K562 (cell line): ENCODE results near the gene EYA2. TPM values are rescaled to one million over a fixed set of nuclear protein-coding genes. Genes with fewer than 3 reads are reported as not detected.
A peak's percentile ranks its signal among the peaks of the same experiment; 100 is the strongest.

Source experiments
- ATAC-seq: fragments of 200-7000 bp; cut with Tn5 transposase; 3 replicates; pipeline ENCODE4 v1.9.1; 2020; ENCODE audit warnings: moderate library complexity
- BruUV-seq: library from RNA; stranded (reverse); fragments of 400-500 nt; replicated peaks from 2 replicates; lab custom pipeline; 2021; lab: Mats Ljungman, UMichigan
- CTCF ChIA-PET: fragments of 300-600 bp; formaldehyde crosslinking; extraction: SDS; loops from one replicate; lab custom pipeline; 2021; ENCODE audit warnings: low intra/inter-chr PET ratio; lab: Yijun Ruan, JAX
- POLR2A ChIA-PET: fragments of 300-600, 350-650 bp; sonication (Branson Sonifier 250); formaldehyde crosslinking; extraction: SDS; loops from one replicate; lab custom pipeline; 2021; ENCODE audit warnings: antibody characterized with exemption, inconsistent platforms; lab: Yijun Ruan, JAX
- DNase-seq, 4 experiments: peaks; one replicate each; pipeline versions ENCODE4 v3.0.0 to v3.0.0-alpha.2; 2011 to 2018; ENCODE audit warnings: low spot score in 3 of 4, mixed read lengths in 3 of 4; ENCODE audit errors: extremely low read depth in 1 of 4
- FAIRE-seq: peaks from 2 replicates; lab custom pipeline; 2011; peaks lifted over from hg19 to GRCh38; lab: Jason Lieb, UNC
- H2AFZ ChIP-seq: 2 replicates; pipeline ENCODE4 v1.6.0; 2011; ENCODE audit warnings: low read depth, low read length, control low read depth, inconsistent platforms
- H3K27ac ChIP-seq: fragments of 200-600 bp; 3 replicates; pipeline ENCODE4 v1.8.0; 2011; ENCODE audit warnings: low read depth, mild to moderate bottlenecking, control low read depth, inconsistent platforms, low read length, moderate library complexity, mixed read lengths; ENCODE audit errors: extremely low read depth
- H3K27me3 ChIP-seq, 2 experiments: fragments of 300-600 bp in 1 of 2; 2 replicates in 1 of 2; 3 replicates in 1 of 2; pipeline versions ENCODE4 v1.6.0 to v1.8.0; 2011; ENCODE audit warnings: inconsistent platforms in 2 of 2, low read length in 2 of 2, mild to moderate bottlenecking in 1 of 2, mixed read lengths in 1 of 2, moderate library complexity in 1 of 2; ENCODE audit not compliant: control insufficient read depth in 2 of 2, insufficient read depth in 2 of 2
- H3K36me3 ChIP-seq: fragments of 300-600 bp; 3 replicates; pipeline ENCODE4 v1.8.0; 2011; ENCODE audit warnings: mild to moderate bottlenecking, low read length, inconsistent platforms; ENCODE audit not compliant: control insufficient read depth, insufficient read depth
- H3K4me1 ChIP-seq, 2 experiments: fragments of 200-600 bp in 1 of 2; replicated peaks in 1 of 2; 2 replicates in 1 of 2; 3 replicates in 1 of 2; pipeline versions ENCODE4 v1.5.1 to v1.8.0; 2011; ENCODE audit warnings: inconsistent platforms in 2 of 2, low read length in 2 of 2, mild to moderate bottlenecking in 1 of 2, mixed read lengths in 1 of 2, moderate library complexity in 1 of 2; ENCODE audit not compliant: control insufficient read depth in 2 of 2, insufficient read depth in 2 of 2
- H3K4me2 ChIP-seq: 2 replicates; pipeline ENCODE4 v1.6.1; 2011; ENCODE audit warnings: low read length, control low read depth, inconsistent platforms, mixed read lengths; ENCODE audit not compliant: insufficient read depth
- H3K4me3 ChIP-seq: fragments of 200-600 bp; sonication (generic), shearing (Covaris generic); 2 replicates; pipeline ENCODE4 v1.5.1; 2016; ENCODE audit warnings: control low read depth, inconsistent platforms
- H3K79me2 ChIP-seq: fragments of 200-600 bp; 3 replicates; pipeline ENCODE4 v1.8.0; 2011; ENCODE audit warnings: low read length, inconsistent platforms; ENCODE audit not compliant: control insufficient read depth, insufficient read depth
- H3K9ac ChIP-seq, 2 experiments: 2 replicates each; pipeline versions ENCODE4 v1.6.0 to v1.6.1; 2011; ENCODE audit warnings: low read depth in 2 of 2, low read length in 2 of 2, control low read depth in 1 of 2, inconsistent platforms in 1 of 2, mild to moderate bottlenecking in 1 of 2, mixed read lengths in 1 of 2; ENCODE audit not compliant: insufficient read depth in 1 of 2
- H3K9me1 ChIP-seq: one replicate; pipeline ENCODE4 v1.6.0; 2011; ENCODE audit warnings: inconsistent platforms, mild to moderate bottlenecking, low read length, moderate library complexity; ENCODE audit not compliant: control insufficient read depth, insufficient read depth
- H3K9me3 ChIP-seq: replicated peaks from 2 replicates; pipeline ENCODE4 v1.5.1; 2011; ENCODE audit warnings: low read depth, low read length, inconsistent platforms; ENCODE audit not compliant: control insufficient read depth, insufficient read depth
- H4K20me1 ChIP-seq: replicated peaks from 2 replicates; pipeline ENCODE4 v1.6.1; 2011; ENCODE audit warnings: low read length, inconsistent platforms, mixed read lengths; ENCODE audit not compliant: control insufficient read depth, insufficient read depth
- ATF3 ChIP-seq, 2 experiments: fragments of 450-650 bp in 1 of 2; sonication (generic) in 1 of 2; formaldehyde crosslinking in 1 of 2; IDR thresholded peaks in 1 of 2; conservative IDR thresholded peaks in 1 of 2; 2 replicates each; pipeline versions ENCODE4 v1.6.1 to v1.8.1; 2016 to 2023; ENCODE audit warnings: mild to moderate bottlenecking in 2 of 2, moderate library complexity in 2 of 2, inconsistent platforms in 1 of 2, missing genetic modification reagents in 1 of 2
- HDAC2 ChIP-seq: fragments of 450-650 bp; IDR thresholded peaks from 2 replicates; pipeline ENCODE4 v1.6.1; 2016; ENCODE audit warnings: mild to moderate bottlenecking
- PRDM10 ChIP-seq: fragments of 450-650 bp; IDR thresholded peaks from 2 replicates; pipeline ENCODE4 v1.6.1; 2018; ENCODE audit not compliant: partially characterized antibody
- ZNF785 ChIP-seq: fragments of 250-450 bp; sonication (Bioruptor Pico); IDR thresholded peaks from 2 replicates; pipeline ENCODE4 v1.4.0; 2020; ENCODE audit warnings: mild to moderate bottlenecking
- WGBS: fragments of 100-300 bp; shearing (Covaris generic); methylation state at CpG from one replicate; pipeline ENCODE4 v1.1.6; 2016; ENCODE audit warnings: low coverage, mixed read lengths; ENCODE audit not compliant: insufficient coverage; ENCODE audit errors: missing lambda C conversion rate; 5-methylcytosine and 5-hydroxymethylcytosine counted together
- in situ Hi-C: fragments of 300-500 bp; cut with MboI; formaldehyde crosslinking; loops from 4 replicates; pipeline ENCODE4 v1.15.0; 2018; ENCODE audit warnings: inconsistent platforms, mixed read lengths
- intact Hi-C: fragments of 100-400 bp; cut with micrococcal nuclease; formaldehyde crosslinking; loops from 2 replicates; pipeline ENCODE4 v1.14.2; 2022
- polyA plus RNA-seq, 8 experiments: library from polyadenylated mRNA; depleted of rRNA in 4 of 8; stranded (reverse) in 5 of 8; unstranded in 3 of 8; fragments of >200 nt; fragmentation: Nextera tagmentation in 2 of 8; fragmentation: Illumina TruSeq in 1 of 8; extraction: Ambion mirVana in 2 of 8; extraction: Trizol in 1 of 8; gene quantifications; 2 replicates each; pipeline versions ENCODE4 v1.2.1 to v1.2.3, GENCODE V29; 2011 to 2014; ENCODE audit warnings: inconsistent platforms in 1 of 8, missing spikeins in 1 of 8
- total RNA-seq, 7 experiments: library from RNA; depleted of rRNA in 6 of 7; stranded (reverse); fragments of >200 nt in 6 of 7; fragmentation: Illumina TruSeq in 2 of 7; extraction: Trizol in 2 of 7; gene quantifications; 2 replicates each; pipeline versions ENCODE4 v1.2.1 to v1.2.3, GENCODE V29; 2011 to 2021; ENCODE audit warnings: low replicate concordance in 1 of 7
- TF ChIP-seq, protein P1 (sequence below): fragments of 250-450 bp; sonication (Bioruptor Pico); IDR thresholded peaks from 2 replicates; pipeline ENCODE4 v1.5.1; 2021; ENCODE audit warnings: mild to moderate bottlenecking

EYA2 gene
- total and polyA plus RNA-seq, 9 of the 15 experiments (the other 6 are each of a cell fraction or from before 2014, with no cell fraction given), result 0.03 TPM; not detected in 8

DNA sequence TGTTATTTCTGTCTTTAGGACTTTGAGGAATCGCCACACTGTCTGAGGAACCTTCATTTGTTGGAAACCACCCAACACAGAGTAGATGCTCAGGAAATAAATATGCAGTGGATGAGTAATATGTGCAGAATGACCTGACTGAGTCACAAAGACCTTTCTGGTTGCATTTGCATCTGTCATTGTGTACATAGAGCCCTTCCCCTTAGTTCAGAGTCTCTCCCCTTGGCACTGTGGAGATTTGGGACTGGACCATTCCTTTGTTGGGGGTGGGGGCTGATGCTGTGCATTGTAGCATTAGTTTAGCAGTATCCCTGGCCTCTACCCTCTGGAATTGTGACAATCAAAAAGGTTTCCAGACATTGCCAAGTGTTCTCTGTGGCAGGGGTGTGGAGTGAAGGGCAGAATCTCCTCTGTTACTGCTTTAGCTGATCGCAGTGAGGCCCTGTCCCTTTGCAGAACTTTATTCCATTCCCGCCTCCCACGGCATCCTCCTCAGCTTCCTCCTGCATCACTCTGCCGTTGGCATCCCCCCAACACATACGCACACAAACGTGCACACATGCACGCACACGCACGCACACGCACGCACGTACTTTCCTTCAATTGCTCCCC, 64.5 kb downstream of the EYA2 start:
- no peak for DNase-seq
- intact Hi-C loops, result no loop called here
- 3% methylated on average over 12 of the region's 13 CpGs for WGBS
- POLR2A ChIA-PET, result no interaction called here
- TF ChIP-seq, protein P1, sequence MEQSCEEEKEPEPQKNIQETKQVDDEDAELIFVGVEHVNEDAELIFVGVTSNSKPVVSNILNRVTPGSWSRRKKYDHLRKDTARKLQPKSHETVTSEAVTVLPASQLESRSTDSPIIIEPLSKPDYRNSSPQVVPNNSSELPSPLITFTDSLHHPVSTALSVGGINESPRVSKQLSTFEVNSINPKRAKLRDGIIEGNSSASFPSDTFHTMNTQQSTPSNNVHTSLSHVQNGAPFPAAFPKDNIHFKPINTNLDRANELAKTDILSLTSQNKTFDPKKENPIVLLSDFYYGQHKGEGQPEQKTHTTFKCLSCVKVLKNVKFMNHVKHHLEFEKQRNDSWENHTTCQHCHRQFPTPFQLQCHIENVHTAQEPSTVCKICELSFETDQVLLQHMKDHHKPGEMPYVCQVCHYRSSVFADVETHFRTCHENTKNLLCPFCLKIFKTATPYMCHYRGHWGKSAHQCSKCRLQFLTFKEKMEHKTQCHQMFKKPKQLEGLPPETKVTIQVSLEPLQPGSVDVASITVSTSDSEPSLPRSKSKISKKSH (CRISPR knock-in tag), result no peak
- 0 out of 2 replicates have a peak, but pooled peaks have one; percentile 8 for TF ChIP-seq ATF3 (IDR thresholded peaks at IDR 0.05)
- TF ChIP-seq ATF3 (CRISPR knock-in tag; conservative IDR thresholded peaks at IDR 0.05), result no peak
- TF ChIP-seq PRDM10, result peak; percentile 93
- TF ChIP-seq HDAC2, result no peak
- TF ChIP-seq ZNF785, result no peak
- TF ChIP-seq, all 486 proteins: peak for 2
- H3K9ac ChIP-seq, result no peak overlapping the region
- no peak overlapping the region for H3K27ac ChIP-seq
- H3K79me2 ChIP-seq, result no peaks in the 10 kb centered on the region
- H3K4me2 ChIP-seq, result no peak overlapping the region
- peaks cover 10 to 31% of the 10 kb centered on the region in 2 experiments for H3K27me3 ChIP-seq
- no peak for FAIRE-seq
- H3K36me3 ChIP-seq, result no peaks in the 10 kb centered on the region
- no peaks in the 10 kb centered on the region for H4K20me1 ChIP-seq
- CTCF ChIA-PET, result no interaction called here
- ATAC-seq, result no peak
- in situ Hi-C loops, result no loop called here
- H3K4me1 ChIP-seq, result no peaks in the 10 kb centered on the region
- no peaks in the 10 kb centered on the region for H3K9me1 ChIP-seq
- no peak overlapping the region for H2AFZ ChIP-seq
- H3K9me3 ChIP-seq, result no peaks in the 10 kb centered on the region; the same call in 1 of the 2 replicates
- BruUV-seq, result no TSS peak
- H3K4me3 ChIP-seq, result no peak overlapping the region
